SK-N-SH (cell line): ENCODE measurements around the gene EEF2K. TPM values are rescaled to one million over a fixed set of nuclear protein-coding genes. Genes with fewer than 3 reads are reported as not detected.

ENCODE experiments used
- CTCF ChIA-PET: fragments of 300-600, 350-600 bp; formaldehyde crosslinking; extraction: SDS; loops from one replicate; lab custom pipeline; 2021; lab: Yijun Ruan, JAX
- POLR2A ChIA-PET: fragments of 350-600 bp; sonication (Branson Sonifier 250); formaldehyde crosslinking; extraction: SDS; loops from one replicate; lab custom pipeline; 2020; ENCODE audit warnings: antibody characterized with exemption, inconsistent platforms; lab: Yijun Ruan, JAX
- DNase-seq: peaks from one replicate; pipeline ENCODE4 v3.0.0; 2012
- H2AFZ ChIP-seq: fragments of 200-600 bp; sonication (generic); 2 replicates; pipeline ENCODE4 v1.8.1; 2016; ENCODE audit warnings: antibody characterized with exemption, mild to moderate bottlenecking, low read depth
- H3F3A ChIP-seq: fragments of 200-600 bp; sonication (generic); replicated peaks from 2 replicates; pipeline ENCODE3; 2016; ENCODE audit warnings: antibody characterized with exemption, mild to moderate bottlenecking; ENCODE audit not compliant: insufficient read depth
- H3K27ac ChIP-seq, 2 experiments: fragments of 200-500 bp in 1 of 2; fragments of 200-600 bp in 1 of 2; sonication (Bioruptor generic) in 1 of 2; sonication (generic), shearing (Covaris generic) in 1 of 2; 2 replicates each; pipeline versions ENCODE4 v1.5.1 to v1.6.1; 2014 to 2016; ENCODE audit warnings: low read depth in 2 of 2, inconsistent platforms in 1 of 2, low read length in 1 of 2, mild to moderate bottlenecking in 1 of 2, mixed read lengths in 1 of 2
- H3K27me3 ChIP-seq: fragments of 200-600 bp; sonication (generic), shearing (Covaris generic); 2 replicates; pipeline ENCODE4 v1.6.1; 2016; ENCODE audit warnings: mixed run types; ENCODE audit not compliant: insufficient read depth
- H3K36me3 ChIP-seq, 2 experiments: fragments of 200-500 bp in 1 of 2; fragments of 200-600 bp in 1 of 2; sonication (Bioruptor generic) in 1 of 2; sonication (generic) in 1 of 2; replicated peaks in 1 of 2; 2 replicates each; pipeline versions ENCODE3 to v1.5.1; 2014 to 2016; ENCODE audit warnings: low read length in 1 of 2, mild to moderate bottlenecking in 1 of 2; ENCODE audit not compliant: insufficient read depth in 2 of 2, control insufficient read depth in 1 of 2
- H3K4me1 ChIP-seq, 2 experiments: fragments of 200-500 bp in 1 of 2; fragments of 200-600 bp in 1 of 2; sonication (Bioruptor generic) in 1 of 2; sonication (generic), shearing (Covaris generic) in 1 of 2; 2 replicates each; pipeline versions ENCODE4 v1.5.1 to v1.6.1; 2014 to 2016; ENCODE audit warnings: low read depth in 1 of 2, low read length in 1 of 2, mixed run types in 1 of 2; ENCODE audit not compliant: insufficient read depth in 2 of 2, control insufficient read depth in 1 of 2
- H3K4me2 ChIP-seq: fragments of 200-600 bp; sonication (generic), shearing (Covaris generic); 2 replicates; pipeline ENCODE4 v1.6.1; 2017; ENCODE audit warnings: mixed run types
- H3K4me3 ChIP-seq, 2 experiments: fragments of 200-500 bp in 1 of 2; fragments of 200-600 bp in 1 of 2; sonication (Bioruptor generic) in 1 of 2; sonication (generic), shearing (Covaris generic) in 1 of 2; 2 replicates each; pipeline versions ENCODE4 v1.5.1 to v1.8.1; 2014 to 2016; ENCODE audit warnings: low read depth in 2 of 2, inconsistent platforms in 1 of 2, low read length in 1 of 2, mild to moderate bottlenecking in 1 of 2, mixed read lengths in 1 of 2, moderate library complexity in 1 of 2
- H3K79me2 ChIP-seq: fragments of 200-600 bp; sonication (generic); 2 replicates; pipeline ENCODE4 v1.8.1; 2017; ENCODE audit warnings: mild to moderate bottlenecking; ENCODE audit not compliant: insufficient read depth
- H3K9ac ChIP-seq: fragments of 200-600 bp; sonication (generic); 2 replicates; pipeline ENCODE4 v1.6.1; 2017; ENCODE audit warnings: mixed run types
- H3K9me2 ChIP-seq: fragments of 200-600 bp; sonication (generic); 2 replicates; pipeline ENCODE4 v1.6.1; 2017; ENCODE audit warnings: mixed run types
- H3K9me3 ChIP-seq: fragments of 200-600 bp; sonication (generic); 2 replicates; pipeline ENCODE4 v1.6.1; 2017; ENCODE audit warnings: mixed run types, mild to moderate bottlenecking, moderate library complexity
- H4K20me1 ChIP-seq: fragments of 200-600 bp; sonication (generic); 2 replicates; pipeline ENCODE4 v1.6.1; 2017; ENCODE audit warnings: mild to moderate bottlenecking, mixed run types; ENCODE audit not compliant: insufficient read depth
- CTCF ChIP-seq: fragments of 200-600 bp; sonication (generic); IDR thresholded peaks from 2 replicates; pipeline ENCODE4 v1.6.1; 2017; ENCODE audit warnings: antibody characterized with exemption, mild to moderate bottlenecking, moderate library complexity
- FOSL2 ChIP-seq: IDR thresholded peaks from 2 replicates; pipeline ENCODE4 v1.4.0; 2012; ENCODE audit warnings: low read depth, mild to moderate bottlenecking, moderate library complexity, borderline replicate concordance
- FOXJ3 ChIP-seq: sonication (generic); formaldehyde crosslinking; IDR thresholded peaks from 2 replicates; pipeline ENCODE4 v1.5.1; 2020; ENCODE audit warnings: mild to moderate bottlenecking, missing genetic modification reagents
- GABPA ChIP-seq: IDR thresholded peaks from 2 replicates; pipeline ENCODE4 v1.4.0; 2012; ENCODE audit warnings: low read depth, mild to moderate bottlenecking
- GATA2 ChIP-seq: sonication (generic); formaldehyde crosslinking; IDR thresholded peaks from 2 replicates; pipeline ENCODE4 v1.5.0; 2020; ENCODE audit warnings: mild to moderate bottlenecking, missing genetic modification reagents
- JUND ChIP-seq: IDR thresholded peaks from 2 replicates; pipeline ENCODE4 v1.4.0; 2012
- MAX ChIP-seq: IDR thresholded peaks from 2 replicates; pipeline ENCODE4 v1.4.0; 2012; ENCODE audit warnings: low read depth
- MEF2A ChIP-seq: IDR thresholded peaks from 2 replicates; pipeline ENCODE4 v1.4.0; 2012; ENCODE audit warnings: low read depth, borderline replicate concordance
- NRF1 ChIP-seq: IDR thresholded peaks from 2 replicates; pipeline ENCODE4 v1.6.1; 2012; ENCODE audit warnings: low read depth, mild to moderate bottlenecking, low read length
- POLR2AphosphoS5 ChIP-seq: IDR thresholded peaks from 2 replicates; pipeline ENCODE4 v1.6.1; 2012; ENCODE audit warnings: low read depth, low read length
- RAD21 ChIP-seq: IDR thresholded peaks from 2 replicates; pipeline ENCODE4 v1.6.1; 2012; ENCODE audit warnings: mild to moderate bottlenecking, low read length
- RFX5 ChIP-seq: IDR thresholded peaks from 2 replicates; pipeline ENCODE4 v1.6.1; 2012; ENCODE audit warnings: mild to moderate bottlenecking, improper control_type of control experiment, low read length
- USF1 ChIP-seq: IDR thresholded peaks from 2 replicates; pipeline ENCODE4 v1.4.0; 2012; ENCODE audit warnings: low read depth, borderline replicate concordance
- YY1 ChIP-seq: IDR thresholded peaks from 2 replicates; pipeline ENCODE4 v1.4.0; 2012; ENCODE audit warnings: low read depth, mild to moderate bottlenecking
- ZBTB33 ChIP-seq: IDR thresholded peaks from 2 replicates; pipeline ENCODE4 v1.4.0; 2012; ENCODE audit warnings: low read depth, borderline replicate concordance
- WGBS: methylation state at CpG from one replicate; pipeline ENCODE4 v1.1.6; 2017; ENCODE audit warnings: low lambda C conversion rate; 5-methylcytosine and 5-hydroxymethylcytosine counted together
- polyA plus RNA-seq, 3 experiments: library from polyadenylated mRNA; depleted of rRNA; stranded (reverse); fragments of >200 nt; gene quantifications; 2 replicates each; pipeline ENCODE4 v1.2.3, GENCODE V29; 2012

Gene EEF2K
- polyA plus RNA-seq, 1 of the 3 experiments (the other 2 are of a cell fraction), result 8.0 TPM

GRCh38 chr16:22317001-22317530, 111.0 kb downstream of the EEF2K start:
- POLR2A ChIA-PET, result no interaction called here
- H3K9me2 ChIP-seq, result no peaks in the 10 kb centered on the region
- H2AFZ ChIP-seq, result no peak overlapping the region
- no peak overlapping the region for H3K4me2 ChIP-seq
- H3K79me2 ChIP-seq, result no peaks in the 10 kb centered on the region; the same call in 1 of the 2 replicates
- no peak for DNase-seq
- 0 out of 2 replicates have a peak, but pooled peaks cover 5% of the 10 kb centered on the region for H4K20me1 ChIP-seq
- no peak overlapping the region for H3K27ac ChIP-seq
- H3K4me1 ChIP-seq, result peaks cover 0 to 3% of the 10 kb centered on the region in 2 experiments; a peak in 1 of 4 replicates
- no peak overlapping the region for H3K4me3 ChIP-seq
- H3K36me3 ChIP-seq, result peaks cover 10 to 45% of the 10 kb centered on the region in 2 experiments
- H3K27me3 ChIP-seq, result no peaks in the 10 kb centered on the region
- no peak for TF ChIP-seq JUND
- no peak for TF ChIP-seq RAD21
- no peak for TF ChIP-seq POLR2AphosphoS5
- TF ChIP-seq MAX, result no peak
- TF ChIP-seq RFX5, result no peak
- no peak for TF ChIP-seq YY1
- no peak for TF ChIP-seq MEF2A
- TF ChIP-seq USF1, result no peak
- no peak for TF ChIP-seq ZBTB33
- TF ChIP-seq, all 33 proteins: peak for 0
- no peaks in the 10 kb centered on the region for H3F3A ChIP-seq
- CTCF ChIA-PET, result no interaction called here
- H3K9me3 ChIP-seq, result no peaks in the 10 kb centered on the region
- 81% methylated on average over 6 of the region's 17 CpGs for WGBS
- H3K9ac ChIP-seq, result no peak overlapping the region

- CTCF ChIA-PET, result interaction anchor here (4.3 kb wide), 1 partner anchor 1160 kb away, joined by 24 read pairs; the partner anchor contains the start of gene LDAF1
- POLR2A ChIA-PET, result no interaction called here
- Histone ChIP-seq H3K4me3 (no peak overlapping the region), H3K4me1 (peaks cover 0 to 3% of the 10 kb centered on the region in 2 experiments; a peak in 1 of 4 replicates), H3K27me3 (no peaks in the 10 kb centered on the region), H3K9ac (no peak overlapping the region), H3K9me2 (no peaks in the 10 kb centered on the region), H3K79me2 (no peaks in the 10 kb centered on the region; the same call in 1 of the 2 replicates), H3K36me3 (peaks cover 9 to 49% of the 10 kb centered on the region in 2 experiments), H3K4me2 (no peak overlapping the region), H3K27ac (no peak overlapping the region), H3K9me3 (no peaks in the 10 kb centered on the region), H4K20me1 (0 out of 2 replicates have a peak, but pooled peaks cover 5% of the 10 kb centered on the region), H3F3A (no peaks in the 10 kb centered on the region), H2AFZ (no peak overlapping the region)
- no peak for DNase-seq
- 95% methylated on average over 6 of the region's 6 CpGs for WGBS
- TF ChIP-seq FOXJ3 (no peak), FOSL2 (no peak), NRF1 (no peak), GABPA (no peak), CTCF (no peak), RFX5 (no peak), YY1 (no peak), GATA2 (no peak)
These were observed 111.5 kb downstream of the EEF2K start for GRCh38 chr16:22317625-22318024.
